Activated CD4-positive, alpha-beta T cell treated with anti-CD3 and anti-CD28 coated beads, Interleukin-2, amount 10 ng/mL, durations not matched to agents 7 days and 5 days (primary cell): ENCODE results near the gene TDP1. TPM values are rescaled to one million over a fixed set of nuclear protein-coding genes. Genes with fewer than 3 reads are reported as not detected.

Experiments used
- CTCF ChIA-PET: fragments of 350-600 bp; sonication (Branson Sonifier 250); formaldehyde crosslinking; loops from one replicate; lab custom pipeline; 2021; ENCODE audit warnings: antibody characterized with exemption; lab: Charles Lee
- POLR2A ChIA-PET: fragments of 350-600 bp; sonication (Branson Sonifier 250); formaldehyde crosslinking; loops from one replicate; lab custom pipeline; 2021; ENCODE audit warnings: antibody characterized with exemption; lab: Charles Lee
- DNase-seq: peaks from one replicate; pipeline ENCODE4 v3.0.0-alpha.2; 2020
- H3K27ac Mint-ChIP-seq: one replicate; pipeline ENCODE4 v1.8.0; 2021; ENCODE audit warnings: mild to moderate bottlenecking, moderate library complexity, mixed read lengths
- H3K27me3 Mint-ChIP-seq: one replicate; pipeline ENCODE4 v1.8.0; 2021; ENCODE audit warnings: mixed read lengths
- H3K36me3 Mint-ChIP-seq: one replicate; pipeline ENCODE4 v1.8.0; 2021; ENCODE audit warnings: low read depth, mixed read lengths
- H3K4me1 Mint-ChIP-seq: one replicate; pipeline ENCODE4 v1.8.0; 2021; ENCODE audit warnings: mixed read lengths
- H3K4me3 Mint-ChIP-seq: one replicate; pipeline ENCODE4 v1.8.0; 2021; ENCODE audit warnings: mild to moderate bottlenecking, moderate library complexity, mixed read lengths
- H3K9me3 Mint-ChIP-seq: one replicate; pipeline ENCODE4 v1.8.0; 2021; ENCODE audit warnings: mixed read lengths
- total RNA-seq, 2 experiments: library from RNA; stranded (reverse); gene quantifications; one replicate each; pipeline ENCODE4 v1.2.3, GENCODE V29; 2021

The TDP1 gene
- 10 to 100 TPM; 77.9 to 79.6 TPM for total RNA-seq

DNA sequence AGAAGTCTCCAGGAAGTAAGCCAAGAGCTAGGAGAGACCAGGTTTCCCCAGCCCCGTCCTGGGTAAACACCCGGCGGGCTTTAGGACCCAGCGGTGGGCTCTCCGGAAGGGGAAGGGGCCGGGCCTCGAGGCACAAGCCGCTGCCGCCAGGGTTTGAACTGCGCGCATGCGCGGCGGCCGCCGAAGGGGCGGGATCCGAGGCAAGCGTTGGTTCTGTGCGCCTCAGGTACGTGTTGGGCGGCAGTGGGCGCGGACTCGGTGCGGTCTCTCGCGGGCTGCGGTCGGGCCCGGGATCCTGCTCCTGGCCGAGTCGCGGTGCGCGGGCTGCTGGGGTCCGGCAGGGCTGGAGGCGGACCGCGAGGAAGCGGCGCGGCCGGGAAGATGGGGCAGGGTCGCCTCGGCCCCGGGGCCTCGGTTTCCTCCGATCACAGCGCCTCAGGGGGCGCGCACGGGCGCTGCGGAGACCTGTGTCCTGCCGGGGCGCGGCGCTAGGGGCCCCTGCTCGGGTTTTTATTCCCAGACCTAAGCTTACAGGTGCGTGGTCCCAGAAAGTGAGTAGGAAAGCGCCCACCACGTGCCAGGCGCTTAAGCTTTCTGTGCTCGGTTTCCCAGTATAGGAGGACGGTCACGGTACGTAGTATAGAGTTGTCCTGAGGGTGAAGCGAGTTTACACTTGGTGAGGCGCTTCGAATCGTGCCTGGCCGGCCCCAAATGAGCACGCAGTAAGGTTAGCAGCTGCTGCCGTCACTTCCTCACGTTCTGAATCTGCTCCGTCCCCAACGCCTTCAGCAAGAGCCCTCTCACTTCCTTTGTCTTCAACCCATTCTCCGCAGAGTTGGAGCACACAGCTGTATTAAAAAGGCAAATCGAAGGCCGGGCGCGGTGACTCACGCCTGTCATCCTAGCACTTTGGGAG, at the start of gene TDP1:
TSS of gene TDP1 (plus strand) at position 183 of the 916 bp plus-strand sequence. CDS start 7,188 bp downstream, outside the sequence.
- ChIA-PET POLR2A (interaction anchor here (0.6 to 1.2 kb wide), 3 partner anchors 652 to 1396 kb away, joined by 3 to 6 read pairs (median 4); no protein-coding TSS in a partner anchor), CTCF (interaction anchor here (0.6 to 2.4 kb wide), 2 partner anchors 14 to 1761 kb away, joined by 3 to 12 read pairs; no protein-coding TSS in a partner anchor)
- H3K4me3 Mint-ChIP-seq: peak within 1 kb of the TSS; percentile 95
- peaks cover 5% of the 10 kb centered on the region for H3K9me3 Mint-ChIP-seq
- H3K36me3 Mint-ChIP-seq: peaks cover 43% of the 10 kb centered on the region
- peak within 1 kb of the TSS; percentile 99 for H3K27ac Mint-ChIP-seq
- H3K4me1 Mint-ChIP-seq: peaks cover 65% of the 10 kb centered on the region
- H3K27me3 Mint-ChIP-seq: no peaks in the 10 kb centered on the region
- DNase-seq: peak; percentile 97

GRCh38 chr14:89906000-89906399, 49.7 kb upstream of the TDP1 start:
- Mint-ChIP-seq H3K36me3 (no peaks in the 10 kb centered on the region), H3K27me3 (peaks cover 12% of the 10 kb centered on the region), H3K27ac (no peak overlapping the region), H3K4me3 (no peak overlapping the region), H3K4me1 (peaks cover 14% of the 10 kb centered on the region), H3K9me3 (no peaks in the 10 kb centered on the region)
- POLR2A ChIA-PET: no interaction called here
- CTCF ChIA-PET: interaction anchor here (1.9 kb wide), 1 partner anchor 14 kb away, joined by 4 read pairs; no protein-coding TSS in a partner anchor
- DNase-seq: no peak

GRCh38 chr14:89907655-89908054, 48.1 kb upstream of the TDP1 start:
- no peak for DNase-seq
- no peak overlapping the region for H3K27ac Mint-ChIP-seq
- no peaks in the 10 kb centered on the region for H3K36me3 Mint-ChIP-seq
- peaks cover 9% of the 10 kb centered on the region for H3K27me3 Mint-ChIP-seq
- H3K4me1 Mint-ChIP-seq: peaks cover 14% of the 10 kb centered on the region
- H3K4me3 Mint-ChIP-seq: no peak overlapping the region
- ChIA-PET CTCF (no interaction called here), POLR2A (no interaction called here)
- H3K9me3 Mint-ChIP-seq: no peaks in the 10 kb centered on the region

DNA sequence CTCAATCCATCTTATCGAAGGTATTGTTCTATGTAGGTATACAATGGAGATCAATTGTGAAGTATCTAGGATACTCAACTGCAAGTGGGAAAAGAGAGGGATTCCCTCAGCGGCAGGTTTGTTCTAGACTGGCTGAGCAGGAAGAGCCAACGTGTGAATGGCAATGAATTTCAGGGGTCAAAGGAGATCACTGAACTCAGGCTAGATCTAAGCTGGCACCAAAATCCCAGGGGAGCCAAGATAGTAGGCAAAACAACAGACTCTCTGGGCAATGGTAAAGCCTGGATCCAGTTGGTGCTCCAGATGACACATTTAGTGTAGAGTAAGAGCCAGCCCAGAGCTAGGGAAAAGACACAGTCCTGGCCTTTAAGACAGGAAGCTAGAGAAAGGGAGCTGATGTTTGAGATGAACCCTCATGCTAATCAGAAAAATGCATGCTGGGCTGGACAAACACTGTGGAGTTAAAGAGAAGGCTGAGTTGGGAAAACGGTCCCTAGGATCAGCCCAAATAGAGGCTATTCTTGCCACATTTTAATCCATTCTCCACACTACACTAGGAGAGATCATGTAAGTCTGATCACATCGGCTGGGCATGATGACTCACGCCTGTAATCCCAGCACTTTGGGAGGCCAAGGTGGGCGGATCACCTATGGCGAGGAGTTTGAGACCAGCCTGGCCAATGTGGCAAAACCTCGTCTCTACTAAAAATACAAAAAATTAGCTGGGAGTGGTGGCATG, 46.8 kb upstream of the TDP1 start:
- H3K4me1 Mint-ChIP-seq: peaks cover 6% of the 10 kb centered on the region
- ChIA-PET POLR2A (no interaction called here), CTCF (interaction anchor here (0.7 kb wide), 1 partner anchor 15 kb away, joined by 3 read pairs; no protein-coding TSS in a partner anchor)
- peaks cover 10% of the 10 kb centered on the region for H3K27me3 Mint-ChIP-seq
- H3K9me3 Mint-ChIP-seq: no peaks in the 10 kb centered on the region
- no peak for DNase-seq
- H3K27ac Mint-ChIP-seq: no peak overlapping the region
- H3K36me3 Mint-ChIP-seq: no peaks in the 10 kb centered on the region
- no peak overlapping the region for H3K4me3 Mint-ChIP-seq

- CTCF ChIA-PET: no interaction called here
- Mint-ChIP-seq H3K4me3 (no peak overlapping the region), H3K27ac (no peak overlapping the region), H3K27me3 (peaks cover 10% of the 10 kb centered on the region), H3K4me1 (peaks cover 2% of the 10 kb centered on the region), H3K36me3 (no peaks in the 10 kb centered on the region), H3K9me3 (no peaks in the 10 kb centered on the region)
- no peak for DNase-seq
- POLR2A ChIA-PET: no interaction called here
These were observed 46.1 kb upstream of the TDP1 start for GRCh38 chr14:89909586-89909985.

GRCh38 chr14:89910691-89911009, 45.1 kb upstream of the TDP1 start:
- CTCF ChIA-PET: interaction anchor here (1.0 kb wide), 1 partner anchor 884 kb away, joined by 3 read pairs; no protein-coding TSS in a partner anchor
- H3K9me3 Mint-ChIP-seq: no peaks in the 10 kb centered on the region
- POLR2A ChIA-PET: no interaction called here

DNA sequence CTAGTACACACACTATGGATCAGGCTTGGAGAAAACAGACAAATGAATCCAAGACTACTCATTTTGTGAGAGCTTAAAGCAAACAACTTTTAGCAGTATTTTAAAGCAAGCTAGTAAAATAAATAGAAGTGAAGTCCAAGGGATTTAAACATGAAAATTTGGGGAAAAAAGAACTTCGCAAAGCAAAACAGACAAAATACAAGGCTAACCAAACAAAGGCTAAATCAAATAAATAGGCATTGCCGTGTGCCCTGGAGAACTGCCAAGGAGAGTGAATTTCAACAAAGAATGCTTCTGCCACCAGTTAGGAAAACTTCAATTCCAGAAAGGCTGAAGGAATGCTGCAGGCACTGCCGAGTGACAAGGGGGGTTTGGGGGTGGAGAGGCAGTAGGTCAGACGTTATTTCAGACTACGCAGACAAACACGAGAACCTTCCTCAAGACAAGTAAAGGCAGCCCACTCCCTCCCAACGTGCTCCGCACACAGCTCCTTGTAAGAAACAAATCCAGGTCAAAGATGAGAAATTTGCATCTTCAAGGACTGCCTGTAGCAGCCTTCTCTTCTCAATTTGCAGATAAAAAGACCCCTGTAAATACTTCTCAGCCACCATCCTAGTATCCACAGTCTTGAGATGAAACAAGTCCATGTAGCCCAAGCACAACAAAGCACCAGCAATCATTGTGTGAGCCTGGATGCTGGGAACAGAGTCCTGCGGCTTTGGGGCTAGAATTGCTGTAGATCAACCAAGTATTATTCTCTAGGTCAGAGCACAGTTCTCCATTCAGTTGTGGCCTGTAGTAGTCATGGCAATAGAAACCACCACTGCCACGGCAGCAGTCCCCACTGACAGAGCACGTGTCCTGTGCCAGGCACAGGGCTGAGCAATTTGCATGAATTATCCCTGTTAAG, 44.5 kb upstream of the TDP1 start:
- POLR2A ChIA-PET: no interaction called here
- Mint-ChIP-seq H3K9me3 (no peaks in the 10 kb centered on the region), H3K27ac (no peak overlapping the region)

More at GRCh38 chr14:89910691-89911009, 45.1 kb upstream of the TDP1 start:
- H3K4me3 Mint-ChIP-seq: no peak overlapping the region
- H3K4me1 Mint-ChIP-seq: peaks cover 4% of the 10 kb centered on the region
- H3K27ac Mint-ChIP-seq: no peak overlapping the region
- DNase-seq: no peak
- H3K36me3 Mint-ChIP-seq: no peaks in the 10 kb centered on the region
- peaks cover 12% of the 10 kb centered on the region for H3K27me3 Mint-ChIP-seq

GRCh38 chr14:89912221-89912620, 43.5 kb upstream of the TDP1 start:
- Mint-ChIP-seq H3K4me3 (no peak overlapping the region), H3K9me3 (no peaks in the 10 kb centered on the region), H3K36me3 (no peaks in the 10 kb centered on the region), H3K27ac (no peak overlapping the region), H3K4me1 (peaks cover 3% of the 10 kb centered on the region), H3K27me3 (peaks cover 17% of the 10 kb centered on the region)
- POLR2A ChIA-PET: no interaction called here
- CTCF ChIA-PET: interaction anchor here (0.7 kb wide), 2 partner anchors 8 to 295 kb away, joined by 3 read pairs; no protein-coding TSS in a partner anchor
- no peak for DNase-seq

More for the DNA sequence above, 44.5 kb upstream of the TDP1 start:
- no peak for DNase-seq
- peaks cover 3% of the 10 kb centered on the region for H3K4me1 Mint-ChIP-seq
- H3K4me3 Mint-ChIP-seq: no peak overlapping the region
- CTCF ChIA-PET: interaction anchor here (1.0 kb wide), 1 partner anchor 885 kb away, joined by 3 read pairs; no protein-coding TSS in a partner anchor
- H3K36me3 Mint-ChIP-seq: no peaks in the 10 kb centered on the region
- H3K27me3 Mint-ChIP-seq: peaks cover 17% of the 10 kb centered on the region

DNA sequence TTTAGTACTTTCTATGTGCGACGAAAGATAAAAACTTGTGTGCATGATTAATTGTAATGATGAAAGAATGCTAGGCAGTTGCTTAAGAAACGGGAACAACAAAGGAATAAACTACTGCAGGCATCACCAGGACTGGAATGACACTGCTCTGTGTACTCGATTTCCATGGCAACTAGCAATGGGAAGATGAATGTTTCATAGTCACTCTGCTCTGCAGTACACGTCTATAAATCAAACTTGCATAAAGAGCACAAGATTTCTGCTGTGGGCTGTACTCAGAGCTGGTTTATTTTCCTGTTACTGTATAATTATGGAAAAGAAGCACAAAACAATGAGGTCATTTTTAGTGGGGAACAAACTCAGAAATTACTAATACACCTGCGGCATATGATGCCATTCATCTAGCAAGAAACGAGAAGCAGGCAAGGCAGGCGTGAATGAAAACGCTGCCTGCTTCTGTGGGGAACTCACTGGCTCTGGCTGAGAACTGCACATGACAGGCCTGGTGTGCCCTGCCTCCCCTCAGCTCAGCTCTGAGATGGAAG, 43.0 kb upstream of the TDP1 start:
- Mint-ChIP-seq H3K4me3 (no peak overlapping the region), H3K9me3 (no peaks in the 10 kb centered on the region)
- POLR2A ChIA-PET: no interaction called here

DNA sequence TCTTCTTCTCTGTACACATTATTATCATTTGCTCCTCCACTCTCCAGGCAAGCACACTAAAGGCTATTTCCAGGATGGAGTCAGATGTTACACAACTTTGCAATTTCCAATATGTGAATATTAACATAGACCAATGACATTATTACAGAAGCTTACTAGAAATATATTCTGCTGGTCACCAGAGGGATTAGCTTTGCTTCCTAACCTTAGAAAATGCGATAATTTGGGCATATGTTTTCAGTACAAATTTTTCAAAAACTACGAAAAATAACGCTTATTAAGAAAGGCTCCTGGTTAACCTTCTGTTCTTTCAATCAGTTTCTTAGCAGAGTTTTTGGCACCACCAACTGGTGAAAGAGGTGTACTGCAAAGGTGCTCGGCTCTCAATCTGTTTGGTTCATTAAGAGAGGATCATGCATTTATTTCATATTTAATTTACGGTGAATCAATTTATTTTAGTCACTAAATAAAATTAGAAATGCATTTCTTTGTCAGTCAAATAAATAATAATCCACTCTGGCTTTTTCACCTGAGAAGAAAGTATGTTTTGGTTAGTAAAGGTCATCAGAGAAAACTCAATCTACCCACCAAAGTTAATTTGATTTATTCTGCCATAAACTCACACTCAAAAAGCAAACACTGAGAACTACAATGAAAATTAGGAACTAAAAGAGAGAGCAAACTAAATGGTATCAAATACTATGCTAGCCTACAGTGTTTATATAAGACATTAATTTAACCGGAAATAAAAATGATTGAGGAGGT, 40.4 kb upstream of the TDP1 start:
- no peak overlapping the region for H3K27ac Mint-ChIP-seq
- DNase-seq: peak; percentile 66
- H3K9me3 Mint-ChIP-seq: no peaks in the 10 kb centered on the region
- H3K36me3 Mint-ChIP-seq: no peaks in the 10 kb centered on the region
- H3K4me3 Mint-ChIP-seq: no peak overlapping the region
- CTCF ChIA-PET: interaction anchor here (0.9 kb wide), 1 partner anchor 739 kb away, joined by 4 read pairs; no protein-coding TSS in a partner anchor
- peaks cover 17% of the 10 kb centered on the region for H3K27me3 Mint-ChIP-seq
- peaks cover 3% of the 10 kb centered on the region for H3K4me1 Mint-ChIP-seq
- POLR2A ChIA-PET: no interaction called here

More for the DNA sequence above, 43.0 kb upstream of the TDP1 start:
- Mint-ChIP-seq H3K27ac (no peak overlapping the region), H3K4me1 (peaks cover 3% of the 10 kb centered on the region), H3K36me3 (no peaks in the 10 kb centered on the region), H3K27me3 (peaks cover 17% of the 10 kb centered on the region)
- DNase-seq: no peak
- CTCF ChIA-PET: interaction anchor here (0.7 kb wide), 2 partner anchors 7 to 295 kb away, joined by 3 read pairs; no protein-coding TSS in a partner anchor

- no peaks in the 10 kb centered on the region for H3K9me3 Mint-ChIP-seq
- ChIA-PET POLR2A (no interaction called here), CTCF (no interaction called here)
- no peak overlapping the region for H3K4me3 Mint-ChIP-seq
- no peaks in the 10 kb centered on the region for H3K36me3 Mint-ChIP-seq
- no peak overlapping the region for H3K27ac Mint-ChIP-seq
- DNase-seq: no peak
- peaks cover 3% of the 10 kb centered on the region for H3K4me1 Mint-ChIP-seq
- peaks cover 8% of the 10 kb centered on the region for H3K27me3 Mint-ChIP-seq
These were observed 37.0 kb upstream of the TDP1 start for GRCh38 chr14:89918721-89919120.
